ENCODE measurements around the gene TCF4. TPM values are rescaled to one million over a fixed set of nuclear protein-coding genes. Genes with fewer than 3 reads are reported as not detected.

The TCF4 gene
- total RNA-seq, 1 experiment from 2014 or later: 143 TPM

- intact Hi-C loops (cut with micrococcal nuclease; ENCODE audit: unreplicated experiment): loop anchor here (5.0 to 10.0 kb wide), 2 partner anchors 79 to 164 kb away; partner anchors contain the start of gene TCF4
- Histone ChIP-seq H3K27ac (ENCODE audit: low read depth, low read length, poor library complexity, severe bottlenecking) (peak overlapping the region; percentile 82), H3K4me3 (ENCODE audit: low read depth, low read length, poor library complexity, severe bottlenecking) (no peak overlapping the region), H3K9me3 (ENCODE audit: low read depth, low read length, poor library complexity, severe bottlenecking) (no peaks in the 10 kb centered on the region), H3K27me3 (replicated peaks; ENCODE audit: insufficient read depth, low read depth, low read length, poor library complexity) (no peaks in the 10 kb centered on the region), H3K36me3 (ENCODE audit: insufficient read depth, low read length, poor library complexity, severe bottlenecking) (no peaks in the 10 kb centered on the region), H3K4me1 (ENCODE audit: insufficient read depth, low read length, poor library complexity, severe bottlenecking) (peaks cover 55% of the 10 kb centered on the region)
- POLR2A ChIA-PET (ENCODE audit: low non-redundant PET): interaction anchor here (0.6 kb wide), 1 partner anchor 203 kb away, joined by 3 read pairs; no protein-coding TSS in a partner anchor
- no TSS peak for BruUV-seq (replicated peaks)
- CTCF ChIA-PET: no interaction called here
- TF ChIP-seq CTCF (conservative IDR thresholded peaks at IDR 0.05; ENCODE audit: low read depth, low read length) (no peak), EZH2 (IDR thresholded peaks at IDR 0.05; ENCODE audit: borderline replicate concordance, low read depth, low read length, poor library complexity, severe bottlenecking) (no peak)
- DNase-seq (ENCODE audit: low spot score): no peak
These were observed 79.3 kb downstream of the TCF4 start for GRCh38 chr18:55508651-55509050.

- TF ChIP-seq EZH2 (IDR thresholded peaks at IDR 0.05; ENCODE audit: borderline replicate concordance, low read depth, low read length, poor library complexity, severe bottlenecking): no peak
- TF ChIP-seq CTCF (conservative IDR thresholded peaks at IDR 0.05; ENCODE audit: low read depth, low read length): no peak
- no peaks in the 10 kb centered on the region for H3K36me3 ChIP-seq (ENCODE audit: insufficient read depth, low read length, poor library complexity, severe bottlenecking)
- H3K27ac ChIP-seq (ENCODE audit: low read depth, low read length, poor library complexity, severe bottlenecking): peak overlapping the region; percentile 60
- CTCF ChIA-PET: no interaction called here
- POLR2A ChIA-PET (ENCODE audit: low non-redundant PET): interaction anchor here (0.5 kb wide), 1 partner anchor 43 kb away, joined by 4 read pairs; no protein-coding TSS in a partner anchor
- H3K4me3 ChIP-seq (ENCODE audit: low read depth, low read length, poor library complexity, severe bottlenecking): no peak overlapping the region
- intact Hi-C loops (cut with micrococcal nuclease; ENCODE audit: unreplicated experiment): loop anchor here (5.0 to 10.0 kb wide), 2 partner anchors 81 to 161 kb away; partner anchors contain the start of gene TCF4
- no peaks in the 10 kb centered on the region for H3K27me3 ChIP-seq (replicated peaks; ENCODE audit: insufficient read depth, low read depth, low read length, poor library complexity)
- no peaks in the 10 kb centered on the region for H3K9me3 ChIP-seq (ENCODE audit: low read depth, low read length, poor library complexity, severe bottlenecking)
- DNase-seq (ENCODE audit: low spot score): peak; percentile 48
- no TSS peak for BruUV-seq (replicated peaks)
- peaks cover 56% of the 10 kb centered on the region for H3K4me1 ChIP-seq (ENCODE audit: insufficient read depth, low read length, poor library complexity, severe bottlenecking)
These were observed 81.9 kb downstream of the TCF4 start for GRCh38 chr18:55506074-55506473.

- POLR2A ChIA-PET (ENCODE audit: low non-redundant PET): no interaction called here
- H3K27me3 ChIP-seq (replicated peaks; ENCODE audit: insufficient read depth, low read depth, low read length, poor library complexity): no peaks in the 10 kb centered on the region
- no peak overlapping the region for H3K4me3 ChIP-seq (ENCODE audit: low read depth, low read length, poor library complexity, severe bottlenecking)
- TF ChIP-seq EZH2 (IDR thresholded peaks at IDR 0.05; ENCODE audit: borderline replicate concordance, low read depth, low read length, poor library complexity, severe bottlenecking): no peak
- no peak for TF ChIP-seq CTCF (conservative IDR thresholded peaks at IDR 0.05; ENCODE audit: low read depth, low read length)
- intact Hi-C loops (cut with micrococcal nuclease; ENCODE audit: unreplicated experiment): loop anchor here (5.0 to 10.0 kb wide), 2 partner anchors 82 to 160 kb away; partner anchors contain the start of gene TCF4
- peaks cover 57% of the 10 kb centered on the region for H3K4me1 ChIP-seq (ENCODE audit: insufficient read depth, low read length, poor library complexity, severe bottlenecking)
- no peaks in the 10 kb centered on the region for H3K36me3 ChIP-seq (ENCODE audit: insufficient read depth, low read length, poor library complexity, severe bottlenecking)
- DNase-seq (ENCODE audit: low spot score): no peak
- no peaks in the 10 kb centered on the region for H3K9me3 ChIP-seq (ENCODE audit: low read depth, low read length, poor library complexity, severe bottlenecking)
- BruUV-seq (replicated peaks): no TSS peak
- CTCF ChIA-PET: no interaction called here
- no peak overlapping the region for H3K27ac ChIP-seq (ENCODE audit: low read depth, low read length, poor library complexity, severe bottlenecking)
These were observed 83.2 kb downstream of the TCF4 start for GRCh38 chr18:55504808-55505207.

Measured in A673 (cell line).